Hindlimb muscle (tissue), 1 donor: ENCODE data around the gene SIDT1. TPM values are rescaled to one million over a fixed set of nuclear protein-coding genes. Genes with fewer than 3 reads are reported as not detected.
"Not testable (repeated sequence)": the region's sequence is repeated elsewhere in the genome, so short reads cannot be mapped to it uniquely, and the experiment has no call there.

Experiments used
- DNase-seq: peaks from one replicate; pipeline ENCODE4 v3.0.0-alpha.2; 2013
- polyA plus RNA-seq: library from polyadenylated mRNA; unstranded; fragments of 120-200 nt; gene quantifications from one replicate; pipeline ENCODE4 v1.2.1, GENCODE V29; 2013; ENCODE audit not compliant: insufficient read length

SIDT1 gene
- polyA plus RNA-seq, 1 donor: 1.7 TPM

GRCh38 chr3:113600418-113601182 lies 68.2 kb downstream of the SIDT1 start:
- DNase-seq: no peak

GRCh38 chr3:113601240-113601639 lies 68.9 kb downstream of the SIDT1 start:
- no peak for DNase-seq

- DNase-seq: no peak
Observed at GRCh38 chr3:113602256-113602655, 69.9 kb downstream of the SIDT1 start.

GRCh38 chr3:113602836-113603235 lies 70.5 kb downstream of the SIDT1 start:
- DNase-seq: no peak

- no peak for DNase-seq
Observed at GRCh38 chr3:113606539-113607218, 74.3 kb downstream of the SIDT1 start.

- DNase-seq: no peak
Observed at GRCh38 chr3:113607219-113607596, 74.9 kb downstream of the SIDT1 start.

- no peak for DNase-seq
Observed at GRCh38 chr3:113614402-113614801, 82.0 kb downstream of the SIDT1 start.

- no peak for DNase-seq
Observed at GRCh38 chr3:113615976-113616375, 83.6 kb downstream of the SIDT1 start.

GRCh38 chr3:113617726-113618125 lies 85.4 kb downstream of the SIDT1 start:
- DNase-seq: no peak

GRCh38 chr3:113620091-113620490 lies 87.7 kb downstream of the SIDT1 start:
- DNase-seq: no peak

- no peak for DNase-seq
Observed at GRCh38 chr3:113623324-113623723, 91.0 kb downstream of the SIDT1 start.

GRCh38 chr3:113623811-113624210 lies 91.5 kb downstream of the SIDT1 start:
- no peak for DNase-seq

- no peak for DNase-seq
Observed at GRCh38 chr3:113625834-113626233, 93.5 kb downstream of the SIDT1 start.

- peak; percentile 62 for DNase-seq
Observed at GRCh38 chr3:113626503-113627371, 94.4 kb downstream of the SIDT1 start.

- no peak for DNase-seq
Observed at GRCh38 chr3:113628316-113628715, 96.0 kb downstream of the SIDT1 start.

- DNase-seq: no peak
Observed at GRCh38 chr3:113628788-113629187, 96.4 kb downstream of the SIDT1 start.

GRCh38 chr3:113629584-113630421 lies 97.4 kb downstream of the SIDT1 start:
- DNase-seq: peak; percentile 89

GRCh38 chr3:113630956-113631542 lies 98.7 kb downstream of the SIDT1 start:
- DNase-seq: no peak

GRCh38 chr3:113631573-113631972 lies 99.2 kb downstream of the SIDT1 start:
- DNase-seq: no peak

GRCh38 chr3:113634782-113635474 lies 102.6 kb downstream of the SIDT1 start:
- DNase-seq: no peak

- not testable (repeated sequence) for DNase-seq
Observed at GRCh38 chr3:113636034-113636433, 103.7 kb downstream of the SIDT1 start.
